Mesenteric fat pad (tissue), 1 donor: Measurements from ENCODE around the gene FAM222B. TPM values are rescaled to one million over a fixed set of nuclear protein-coding genes. Genes with fewer than 3 reads are reported as not detected.
"Not testable (repeated sequence)": the region's sequence is repeated elsewhere in the genome, so short reads cannot be mapped to it uniquely, and the experiment has no call there.

Experiments used
- DNase-seq: peaks from one replicate; pipeline ENCODE4 v3.0.0-alpha.2; 2020; ENCODE audit warnings: low spot score
- long read RNA-seq: library from polyadenylated mRNA; unstranded; transcript quantifications from one replicate; pipeline ENCODE4 v2.0.0, GENCODE V29; 2020
- total RNA-seq: library from RNA; stranded (reverse); fragmentation: NEBNext Ultra II Directional; extraction: Animal tissue kit (Norgen Biotek cat#: 25700); gene quantifications from one replicate; pipeline ENCODE4 v1.2.1, GENCODE V29; 2021
- donor health status: DM: yes; HTN: yes; CAD: no.

Gene FAM222B
- 32.0 TPM for total RNA-seq
- long read RNA-seq, full-length matches to known transcripts = 6 of 23 reads
- long read RNA-seq, partial matches to known transcripts = 1 of 23 reads
- long read RNA-seq, other reads (novel, unspliced or antisense) = 16 of 23 reads

- DNase-seq = peak; percentile 93
Measured at GRCh38 chr17:28842282-28843012, at the start of gene FAM222B. Gene FAM222B (minus strand): TSS chr17:28842790. CDS start chr17:28766667, 76,123 bp downstream.

GRCh38 chr17:28892024-28892423 lies 49.4 kb upstream of the FAM222B start:
- no peak for DNase-seq

GRCh38 chr17:28891201-28891600 lies 48.6 kb upstream of the FAM222B start:
- DNase-seq = no peak

- no peak for DNase-seq
Measured at GRCh38 chr17:28889996-28890395, 47.4 kb upstream of the FAM222B start.

GRCh38 chr17:28888832-28889231 lies 46.2 kb upstream of the FAM222B start:
- no peak for DNase-seq

GRCh38 chr17:28887871-28888471 lies 45.4 kb upstream of the FAM222B start:
- DNase-seq = no peak

- no peak for DNase-seq
Measured at GRCh38 chr17:28885951-28886350, 43.4 kb upstream of the FAM222B start.

- DNase-seq = no peak
Measured at GRCh38 chr17:28885363-28885762, 42.8 kb upstream of the FAM222B start.

GRCh38 chr17:28883967-28884702 lies 41.5 kb upstream of the FAM222B start:
- no peak for DNase-seq

- no peak for DNase-seq
Measured at GRCh38 chr17:28882154-28882895, 39.7 kb upstream of the FAM222B start.

GRCh38 chr17:28881533-28882056 lies 39.0 kb upstream of the FAM222B start:
- DNase-seq = no peak

- no peak for DNase-seq
Measured at GRCh38 chr17:28880572-28880945, 38.0 kb upstream of the FAM222B start.

- no peak for DNase-seq
Measured at GRCh38 chr17:28879886-28880571, 37.4 kb upstream of the FAM222B start.

GRCh38 chr17:28878981-28879380 lies 36.4 kb upstream of the FAM222B start:
- no peak for DNase-seq

- DNase-seq = no peak
Measured at GRCh38 chr17:28878158-28878910, 35.7 kb upstream of the FAM222B start.

GRCh38 chr17:28877150-28877711 lies 34.6 kb upstream of the FAM222B start:
- not testable (repeated sequence) for DNase-seq

GRCh38 chr17:28875848-28876550 lies 33.4 kb upstream of the FAM222B start:
- no peak for DNase-seq

GRCh38 chr17:28874750-28875149 lies 32.2 kb upstream of the FAM222B start:
- no peak for DNase-seq

GRCh38 chr17:28873839-28874238 lies 31.2 kb upstream of the FAM222B start:
- DNase-seq = no peak
